GM20431 (cell line): ENCODE results near the gene CXCR3.

Experiments
- in situ Hi-C: fragments of 300-500 bp; cut with MseI, MboI; formaldehyde crosslinking; loops from one replicate; pipeline ENCODE4 v1.15.0; 2020; ENCODE audit warnings: low sequenced_read_pairs; ENCODE audit not compliant: unreplicated experiment

CXCR3 gene

DNA sequence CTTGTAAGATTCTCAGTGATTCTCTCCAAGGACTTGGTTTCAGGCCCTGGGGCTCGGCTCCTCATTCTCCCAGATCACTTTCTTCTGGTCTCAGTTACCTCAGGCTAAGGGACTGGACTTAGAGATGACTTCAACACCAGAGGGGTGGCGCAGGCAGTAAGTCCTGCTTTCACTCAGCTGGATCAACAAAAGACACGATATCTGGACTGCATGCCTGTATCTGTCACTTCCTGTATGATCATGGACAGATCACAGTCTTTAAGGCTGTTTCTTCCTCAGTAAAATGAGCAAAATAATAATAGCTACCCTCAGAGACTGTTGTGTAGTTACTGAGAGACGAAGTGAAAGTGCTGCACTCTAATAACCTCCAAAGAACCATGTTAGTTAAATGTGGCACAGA is 19.5 kb upstream of the CXCR3 start:
- in situ Hi-C loops, result no loop called here

DNA sequence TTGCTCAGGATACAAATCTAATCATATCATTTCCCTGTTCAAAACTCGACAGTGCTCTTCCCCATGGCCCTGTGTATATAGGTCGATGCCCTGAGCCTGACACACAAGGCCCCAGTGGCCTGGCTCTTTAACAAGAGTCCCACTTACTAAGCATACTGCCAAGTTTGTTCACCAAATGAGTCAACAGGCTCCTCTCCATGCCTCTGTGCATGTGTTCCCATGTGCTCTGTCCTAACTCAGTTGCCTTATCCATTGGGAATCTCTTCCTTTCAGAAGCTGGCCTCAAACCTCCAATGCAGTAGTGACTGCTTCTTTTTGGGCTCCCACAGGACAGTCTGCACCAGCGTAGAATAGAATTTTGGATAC is 18.9 kb upstream of the CXCR3 start:
- in situ Hi-C loops, result no loop called here

DNA sequence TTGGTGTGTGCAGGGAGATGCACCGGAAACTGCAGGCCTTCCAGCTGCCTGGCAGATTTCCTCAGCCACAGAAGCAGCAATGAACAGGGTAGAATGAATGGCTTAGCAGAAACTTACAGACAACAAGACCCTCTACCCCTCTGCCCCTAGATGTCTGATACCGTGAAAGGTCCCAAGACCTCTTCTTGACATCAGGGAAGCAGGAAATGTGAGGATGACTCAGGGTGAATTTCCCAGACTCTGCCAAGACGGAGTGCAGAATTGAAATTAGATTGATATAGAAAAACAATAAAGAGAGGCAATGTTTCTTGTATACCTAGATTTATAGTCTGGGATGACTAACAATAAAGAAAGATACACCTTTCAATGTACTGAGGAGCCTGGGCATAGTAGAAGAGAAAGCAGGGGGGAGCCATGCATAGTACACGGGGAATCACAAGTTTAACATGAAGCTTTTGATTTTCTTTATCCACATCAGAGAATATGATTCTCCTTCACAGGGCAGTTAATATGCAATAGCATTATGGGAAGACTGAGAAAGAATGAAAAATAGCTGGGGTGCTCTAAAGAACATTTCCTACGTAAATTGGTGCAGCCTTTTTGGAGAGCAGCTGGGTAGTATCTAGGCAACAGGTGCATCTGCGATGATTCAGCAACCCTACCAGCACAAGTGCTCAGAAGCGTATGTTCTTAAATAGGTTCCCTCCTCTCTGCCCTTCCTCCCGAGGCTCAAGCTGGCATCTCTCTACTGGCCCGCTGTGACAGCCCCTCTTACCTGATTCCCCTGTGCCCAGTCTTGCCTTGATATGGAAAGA is 18.3 kb upstream of the CXCR3 start:
- in situ Hi-C loops, result no loop called here

DNA sequence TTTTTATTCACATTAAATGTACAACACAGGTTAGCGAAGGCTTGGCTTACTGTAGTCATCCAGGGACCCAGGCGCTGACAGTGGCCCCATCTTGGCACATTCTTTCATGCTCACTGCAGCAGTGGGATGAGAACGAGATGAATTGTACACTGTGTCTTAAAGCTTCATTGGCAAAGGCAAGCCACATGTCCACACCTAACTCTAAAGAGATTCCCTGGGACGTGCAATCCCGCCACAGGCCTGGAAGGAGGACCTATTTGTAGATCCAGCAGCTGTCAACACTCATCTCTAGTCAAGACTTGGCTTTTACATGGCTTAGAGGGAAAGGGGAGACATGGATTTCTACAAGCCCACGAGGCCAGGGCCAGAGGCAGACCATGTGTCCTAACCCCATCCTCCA is 16.1 kb upstream of the CXCR3 start:
- in situ Hi-C loops, result no loop called here

DNA sequence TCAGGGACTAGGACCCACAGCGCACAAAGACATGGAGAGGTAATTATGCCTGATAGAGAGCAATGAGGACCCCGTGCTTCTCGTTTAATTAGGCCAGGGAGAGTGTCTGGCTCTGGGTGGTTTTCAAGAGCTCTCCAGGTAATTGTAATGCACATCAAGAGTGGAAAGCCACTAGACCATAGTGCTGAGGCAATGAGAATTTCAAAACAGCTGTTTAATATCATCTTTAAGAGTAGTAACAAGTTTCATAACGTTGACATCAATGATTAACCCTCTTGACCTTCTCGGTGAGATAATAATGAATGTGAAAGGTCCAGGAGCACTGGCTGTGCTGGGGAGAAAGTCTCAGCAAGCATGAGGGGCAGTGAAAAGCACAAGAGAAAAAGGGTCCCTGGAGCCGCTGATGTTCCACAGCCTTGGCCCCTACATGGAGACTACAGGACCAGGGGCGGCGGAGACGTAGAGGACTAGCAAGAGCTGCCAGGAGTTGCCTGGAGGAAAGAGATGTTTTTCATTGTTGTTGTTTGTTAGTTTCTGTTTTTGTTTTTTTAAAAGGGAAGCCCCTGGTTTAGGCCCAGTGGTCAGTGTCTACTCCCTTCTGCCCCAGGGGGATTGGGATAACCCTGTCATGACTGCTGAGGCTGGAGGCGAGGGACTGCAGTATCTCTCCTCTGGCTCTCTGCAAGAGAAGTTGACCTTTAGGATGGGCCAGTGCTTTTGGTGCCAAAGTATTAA is 14.8 kb upstream of the CXCR3 start:
- in situ Hi-C loops, result no loop called here

DNA sequence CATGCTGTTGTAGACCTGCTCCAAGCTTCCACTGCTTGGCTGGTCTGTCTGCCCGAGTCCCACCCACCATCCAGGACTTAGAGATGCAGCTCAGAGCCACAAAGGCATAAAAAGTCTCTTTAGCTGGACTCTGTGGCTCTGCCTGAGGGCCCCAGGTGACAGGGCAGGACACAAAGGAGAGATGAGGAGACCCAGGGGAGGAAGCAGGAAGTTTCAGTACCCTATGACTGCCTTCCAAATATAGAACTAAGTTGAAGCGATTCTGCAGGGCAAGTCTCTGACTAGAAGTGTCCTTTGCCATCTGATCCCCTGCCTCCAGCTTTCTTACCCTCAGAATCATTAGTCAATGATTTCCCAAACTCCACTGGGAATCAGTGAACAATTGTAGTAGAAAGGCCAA is 11.2 kb upstream of the CXCR3 start:
- in situ Hi-C loops, result no loop called here

DNA sequence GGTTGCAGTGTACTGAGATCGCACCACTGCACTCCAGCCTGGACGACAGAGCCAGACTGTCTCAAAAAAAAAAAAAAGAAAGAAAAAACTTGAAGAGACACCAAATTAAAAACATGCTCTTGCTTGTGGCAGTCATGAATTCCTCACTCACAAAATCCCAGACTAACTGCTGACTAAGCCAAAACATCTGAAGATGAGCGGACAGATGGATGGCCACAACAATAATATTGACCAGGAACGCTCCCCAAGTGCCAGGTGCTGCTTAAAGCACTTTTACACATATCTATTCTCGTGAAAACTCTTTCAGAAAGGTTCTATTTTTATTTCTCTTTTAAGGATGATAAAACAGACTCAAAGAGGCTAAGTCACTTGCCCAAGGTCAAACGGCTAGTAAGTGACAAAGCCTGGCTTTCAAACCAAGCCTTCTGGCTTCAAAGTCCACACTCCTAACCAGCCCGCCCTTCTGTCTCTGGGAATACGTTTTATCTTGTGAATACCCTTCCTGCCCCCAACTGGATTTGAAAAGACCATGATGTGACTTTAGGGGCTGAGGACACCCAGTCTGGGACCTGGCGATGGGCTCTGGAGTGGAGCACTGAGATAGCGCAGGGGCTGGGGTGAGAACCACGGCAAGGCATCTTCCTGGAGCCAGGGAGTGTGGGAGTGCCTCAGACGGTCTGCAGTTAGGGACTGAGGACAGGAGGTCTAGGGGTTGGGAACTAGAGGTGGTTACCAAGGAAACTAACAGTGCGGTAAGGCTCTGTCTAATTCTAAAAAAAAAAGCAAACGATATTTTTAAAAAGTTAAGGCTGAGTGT is 9.5 kb upstream of the CXCR3 start:
- in situ Hi-C loops, result no loop called here

DNA sequence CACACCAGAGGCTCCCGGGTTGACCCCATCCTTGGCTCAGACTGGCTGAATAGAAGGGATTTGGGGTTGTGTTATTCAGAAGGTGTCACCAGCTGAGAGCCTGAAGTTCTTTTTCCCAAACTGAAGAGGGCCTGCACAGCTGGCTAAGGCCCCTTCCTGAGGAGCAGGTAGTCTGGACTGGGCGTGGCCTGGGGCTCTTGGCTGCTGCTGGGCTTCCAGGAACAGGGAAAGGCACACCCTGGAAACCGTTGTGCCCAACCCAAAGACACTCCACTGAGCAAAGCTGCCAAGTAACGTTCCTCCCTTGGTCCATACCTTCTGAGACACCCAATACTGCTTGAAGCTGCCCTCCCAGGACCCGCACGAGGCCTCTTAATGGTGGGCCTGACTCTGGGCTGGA is 8.3 kb upstream of the CXCR3 start:
- in situ Hi-C loops, result no loop called here

DNA sequence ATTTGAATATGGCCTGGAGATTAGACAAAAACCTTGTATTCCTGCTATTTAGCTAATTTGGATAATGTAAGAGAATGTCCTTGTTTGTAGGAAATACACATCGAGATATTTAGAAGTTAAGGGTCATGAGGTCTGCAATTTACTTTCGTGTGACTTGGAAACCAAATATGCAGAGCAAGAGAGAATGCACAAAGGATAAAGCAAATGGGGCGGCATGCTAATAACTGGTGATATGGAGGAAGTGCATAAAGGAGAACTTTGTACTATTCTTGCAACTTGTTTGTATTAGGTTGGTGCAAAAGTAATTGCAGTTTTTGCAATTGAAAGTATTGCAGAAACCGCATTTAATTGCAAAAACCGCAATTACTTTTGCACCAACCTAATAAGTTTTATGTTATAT is 7.2 kb upstream of the CXCR3 start:
- in situ Hi-C loops, result no loop called here

DNA sequence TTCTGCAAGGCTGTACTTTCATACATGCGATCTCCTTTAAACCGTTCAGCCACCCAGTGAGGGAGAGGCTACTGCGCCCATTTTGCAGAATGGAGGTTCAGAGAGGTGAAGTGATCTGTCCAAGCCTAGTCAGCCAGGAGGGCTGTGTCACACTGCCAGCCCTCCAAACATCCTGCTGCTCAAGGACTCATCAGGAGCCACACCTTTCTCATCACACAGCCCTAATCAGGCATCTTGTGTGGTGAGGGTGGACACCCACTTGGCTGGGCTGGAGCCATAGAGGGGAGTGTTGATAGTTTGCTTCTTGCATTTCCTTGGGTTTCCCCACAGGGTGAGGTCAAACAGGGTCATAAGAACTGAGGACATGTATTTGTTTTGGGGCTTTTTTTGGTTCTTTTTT is 5.4 kb upstream of the CXCR3 start:
- in situ Hi-C loops, result no loop called here

DNA sequence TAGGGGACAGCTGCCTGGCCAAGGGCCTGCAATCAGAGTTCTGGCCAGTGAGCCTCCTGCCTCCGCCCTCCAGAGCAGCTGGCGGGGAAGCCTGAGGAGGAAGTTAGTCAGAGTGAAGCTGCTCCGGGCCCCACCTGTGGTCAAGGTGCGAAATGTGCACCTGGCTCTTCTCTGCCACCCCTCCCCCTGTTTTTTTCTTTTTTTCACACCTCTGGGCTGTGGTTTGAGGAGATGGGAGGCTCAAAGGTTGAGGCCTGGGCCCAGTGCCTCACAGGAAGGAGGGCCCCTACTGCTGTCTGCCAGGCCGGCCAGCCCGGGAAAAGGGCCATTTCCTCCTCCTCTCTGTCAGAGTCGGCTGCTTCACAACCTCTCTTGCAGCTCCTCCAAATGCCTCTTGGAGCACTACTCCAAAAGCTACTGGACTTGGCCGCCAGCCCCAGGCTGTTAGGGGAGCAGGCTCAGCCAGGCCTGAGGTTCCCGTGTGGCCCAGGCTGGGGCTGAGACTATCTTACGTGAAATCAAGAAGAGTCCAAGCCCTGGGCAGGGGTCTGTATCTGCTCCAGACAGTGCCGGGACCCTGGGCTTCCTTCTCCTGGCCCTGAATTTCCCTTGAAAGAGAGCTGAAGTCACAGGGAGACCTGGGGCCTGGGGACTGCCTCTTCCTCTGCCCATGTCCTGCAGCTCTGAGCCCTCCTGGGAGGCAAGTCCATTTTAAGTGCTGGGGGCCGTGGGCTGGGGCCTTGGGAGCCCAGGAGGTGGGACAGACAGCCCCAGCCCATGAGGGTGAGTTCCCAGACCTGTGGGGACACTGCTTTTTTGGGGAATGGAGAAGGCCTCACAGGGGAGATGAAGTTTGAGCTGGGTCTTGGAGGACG is 4.5 kb upstream of the CXCR3 start:
- in situ Hi-C loops, result no loop called here

DNA sequence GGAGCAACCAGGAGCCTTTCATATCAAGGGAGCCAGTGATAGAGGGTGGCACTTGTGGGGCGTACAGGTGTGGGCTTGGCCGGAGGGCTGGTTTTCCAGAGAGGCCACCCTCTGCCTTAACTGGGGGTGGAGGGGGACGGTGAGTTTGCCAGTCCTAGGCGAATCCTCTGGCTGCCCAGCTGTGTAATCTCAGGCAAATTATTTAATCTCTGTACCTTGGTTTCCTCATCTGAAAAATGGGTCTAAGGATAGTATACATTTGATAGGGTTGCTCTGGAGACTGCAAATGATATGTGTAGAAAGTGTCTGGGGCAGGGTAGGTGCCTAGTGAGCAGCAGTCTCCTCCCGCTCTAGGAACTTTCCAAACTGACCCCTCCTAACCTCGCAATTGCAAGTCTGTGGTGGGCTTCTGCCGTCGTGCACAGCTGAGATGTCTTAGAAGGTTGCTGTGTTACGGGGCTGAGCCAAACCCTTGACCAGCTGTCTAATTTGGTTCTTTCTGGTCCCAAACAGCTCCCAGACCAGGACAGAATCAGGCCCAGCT is 3.8 kb upstream of the CXCR3 start:
- in situ Hi-C loops, result no loop called here

DNA sequence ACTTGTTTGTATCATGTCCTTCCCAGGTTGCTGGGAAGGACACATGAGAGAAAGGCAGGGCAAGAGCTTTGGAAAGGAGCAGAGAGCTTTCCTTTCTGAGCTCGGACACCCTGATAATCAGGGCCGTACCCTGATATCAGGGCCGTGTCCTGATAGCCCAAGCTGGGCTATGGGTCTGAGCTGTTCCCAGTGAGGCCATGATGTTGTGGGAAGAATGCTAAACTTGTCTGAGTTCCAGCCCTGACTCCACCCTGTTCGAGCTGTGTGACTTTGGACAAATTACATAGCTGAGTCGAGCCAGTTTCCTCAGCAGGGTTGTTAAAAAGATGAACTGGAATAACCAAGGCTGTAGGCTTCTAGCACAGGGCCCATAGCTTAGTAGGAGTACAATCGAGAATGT is 3.3 kb upstream of the CXCR3 start:
- in situ Hi-C loops, result no loop called here

DNA sequence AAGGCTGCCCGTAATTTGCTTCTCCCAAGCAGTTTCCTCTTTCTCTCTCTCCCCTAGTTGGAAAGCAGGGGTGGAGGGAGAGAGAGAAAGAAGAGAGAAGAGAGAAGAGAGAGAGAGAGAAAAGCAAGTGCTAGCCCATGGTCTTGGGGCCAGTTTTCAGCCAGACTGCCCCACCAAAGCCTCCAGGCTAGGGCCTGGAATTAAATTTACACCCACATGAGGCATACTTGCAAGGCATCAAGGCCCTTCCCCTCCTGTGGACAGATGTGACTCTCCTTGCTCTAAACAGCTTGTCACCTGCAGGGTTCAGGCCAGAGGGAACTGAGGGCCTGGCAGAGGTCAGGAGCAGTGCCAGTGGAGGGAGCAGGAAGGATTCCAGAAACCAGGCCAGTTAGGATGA is 1.7 kb upstream of the CXCR3 start:
- in situ Hi-C loops, result no loop called here

DNA sequence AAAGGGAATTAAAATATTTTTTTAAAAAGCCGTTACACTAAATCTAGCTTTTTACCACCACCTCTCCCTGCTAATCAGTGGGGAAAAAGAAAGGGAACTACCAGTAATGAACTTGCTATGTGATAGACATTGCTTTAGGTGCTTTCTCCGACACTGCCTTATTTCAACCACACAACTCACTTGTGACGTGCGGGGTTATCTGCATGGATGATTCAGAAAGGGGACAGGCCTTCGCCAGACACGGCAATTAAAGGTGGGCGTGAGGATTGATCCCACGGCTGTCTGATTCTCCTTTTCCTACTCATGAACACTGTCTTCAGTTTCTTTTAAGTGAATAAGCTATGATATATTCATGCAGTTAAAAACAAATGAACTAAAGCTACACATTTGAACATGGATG is 882 bp upstream of the CXCR3 start:
- in situ Hi-C loops, result no loop called here

DNA sequence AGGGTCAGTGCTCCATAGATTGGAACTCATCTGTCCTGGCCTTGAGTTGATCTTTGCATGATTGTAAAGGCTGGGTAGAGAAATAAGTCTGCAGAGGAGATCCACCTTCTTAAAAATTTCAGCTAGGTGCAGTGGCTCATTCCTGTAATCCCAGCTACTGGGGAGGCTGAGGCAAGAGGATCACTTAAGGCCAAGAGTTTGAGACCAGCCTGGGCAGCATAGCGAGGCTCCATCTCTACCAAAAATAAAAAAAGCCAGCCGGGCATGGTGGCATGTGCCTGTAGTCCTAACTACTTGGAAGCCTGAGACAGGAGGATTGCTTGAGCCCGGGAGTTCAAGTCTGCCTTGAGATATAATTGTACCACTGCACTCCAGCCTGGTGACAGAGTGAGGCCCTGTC is 476 bp upstream of the CXCR3 start:
- in situ Hi-C loops, result no loop called here

DNA sequence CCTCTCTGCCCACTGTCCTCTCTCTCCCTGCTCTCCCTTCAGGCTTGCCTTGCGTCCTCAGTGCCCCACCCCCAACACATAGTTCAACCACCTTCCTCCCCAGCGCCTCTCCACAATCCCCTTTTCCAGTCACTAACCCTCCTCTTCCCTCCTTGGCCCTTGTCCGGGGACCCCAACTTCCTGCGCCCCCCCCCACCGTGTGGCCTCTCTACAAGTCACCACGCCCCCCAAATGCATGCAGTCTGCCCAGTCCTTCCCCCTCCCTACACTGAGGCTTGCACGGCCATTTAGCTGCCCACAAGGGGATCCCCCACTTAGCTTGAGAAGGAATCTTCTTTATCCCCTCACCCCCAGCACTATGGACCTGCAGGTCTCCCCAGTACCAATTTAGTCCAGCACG is 569 bp downstream of the CXCR3 start:
- in situ Hi-C loops, result no loop called here

DNA sequence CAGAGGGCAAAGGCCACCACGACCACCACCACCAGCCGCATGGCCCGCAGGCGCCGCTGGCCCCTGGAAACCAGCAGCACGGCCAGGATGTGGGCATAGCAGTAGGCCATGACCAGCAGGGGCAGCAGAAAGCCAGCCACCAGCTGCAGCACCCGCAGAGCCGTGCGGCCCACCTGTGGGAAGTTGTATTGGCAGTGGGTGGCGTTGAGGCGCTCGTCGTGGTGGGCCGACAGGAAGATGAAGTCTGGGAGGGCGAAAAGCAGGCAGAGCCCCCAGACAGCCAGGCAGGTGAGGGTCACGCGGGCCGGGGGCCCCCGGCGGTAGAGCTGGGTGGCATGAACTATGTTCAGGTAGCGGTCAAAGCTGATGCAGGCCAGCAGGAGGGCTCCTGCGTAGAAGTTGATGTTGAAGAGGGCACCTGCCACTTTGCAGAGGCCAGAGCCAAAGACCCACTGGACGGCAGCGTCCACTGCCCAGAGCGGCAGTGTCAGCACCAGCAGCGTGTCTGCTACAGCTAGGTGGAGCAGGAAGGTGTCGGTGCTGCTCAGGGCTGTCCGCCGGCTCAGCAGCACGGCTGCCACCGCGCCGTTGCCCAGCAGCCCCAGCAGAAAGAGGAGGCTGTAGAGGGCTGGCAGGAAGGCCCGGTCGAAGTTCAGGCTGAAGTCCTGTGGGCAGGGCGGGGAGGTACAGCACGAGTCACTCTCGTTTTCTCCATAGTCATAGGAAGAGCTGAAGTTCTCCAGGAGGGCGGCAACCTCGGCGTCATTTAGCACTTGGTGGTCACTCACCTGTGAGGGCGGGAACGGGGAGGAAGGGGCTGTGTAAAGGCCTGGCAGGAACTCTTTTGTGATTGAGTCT is 1.4 kb downstream of the CXCR3 start:
- in situ Hi-C loops, result no loop called here

DNA sequence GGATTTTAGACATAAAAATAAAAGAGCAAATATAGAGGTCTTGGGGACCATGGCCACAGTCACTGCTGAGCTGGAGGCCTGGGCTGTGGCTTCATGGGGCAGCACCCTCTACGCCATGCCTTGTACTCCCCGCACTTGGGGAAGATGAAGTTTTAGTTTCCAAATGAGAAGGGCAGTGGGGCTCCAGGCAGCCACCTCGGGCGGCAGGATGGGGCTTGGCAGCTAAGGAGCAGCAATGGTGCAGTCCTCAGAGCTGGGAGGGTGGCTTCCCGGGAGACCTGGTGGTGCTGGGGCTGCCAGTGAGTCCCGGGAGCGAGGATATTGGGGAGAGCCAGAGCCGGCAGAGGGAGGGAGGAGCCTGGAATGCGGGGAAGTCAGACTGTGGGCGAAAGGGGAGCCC is 2.4 kb downstream of the CXCR3 start:
- in situ Hi-C loops, result no loop called here
